Endometrial microvascular endothelial cells (primary cell): ENCODE data around the gene PMVK. TPM values are rescaled to one million over a fixed set of nuclear protein-coding genes. Genes with fewer than 3 reads are reported as not detected.

Experiments used
- in situ Hi-C: cut with HindIII; loops from 2 replicates; pipeline ENCODE4 v1.10.0; 2017; ENCODE audit warnings: low sequenced_read_pairs, low pct_unique_long_range_greater_than_20kb; ENCODE audit errors: inconsistent ontology term
- total RNA-seq: library from RNA; depleted of rRNA; stranded (reverse); fragments of >200 nt; gene quantifications from one replicate; pipeline ENCODE4 v1.2.3, GENCODE V29; 2015; ENCODE audit errors: inconsistent ontology term

PMVK gene
- total RNA-seq, 1 donor from 2014 or later: 16.1 TPM

GRCh38 chr1:154954541-154954940 is 18.0 kb upstream of the PMVK start:
- in situ Hi-C loops: no loop called here

GRCh38 chr1:154953611-154954038 is 17.1 kb upstream of the PMVK start:
- in situ Hi-C loops: no loop called here

GRCh38 chr1:154952664-154953063 is 16.1 kb upstream of the PMVK start:
- in situ Hi-C loops: no loop called here

- in situ Hi-C loops: no loop called here
Measured at GRCh38 chr1:154951901-154952657, 15.6 kb upstream of the PMVK start.

- in situ Hi-C loops: no loop called here
Measured at GRCh38 chr1:154948079-154948478, 11.6 kb upstream of the PMVK start.

- in situ Hi-C loops: no loop called here
Measured at GRCh38 chr1:154945962-154946850, 9.7 kb upstream of the PMVK start.

GRCh38 chr1:154945160-154945961 is 8.8 kb upstream of the PMVK start:
- in situ Hi-C loops: no loop called here

GRCh38 chr1:154944401-154945159 is 8.1 kb upstream of the PMVK start:
- in situ Hi-C loops: no loop called here

- in situ Hi-C loops: no loop called here
Measured at GRCh38 chr1:154943649-154944400, 7.3 kb upstream of the PMVK start.

GRCh38 chr1:154941333-154942013 is 5.0 kb upstream of the PMVK start:
- in situ Hi-C loops: no loop called here

- in situ Hi-C loops: no loop called here
Measured at GRCh38 chr1:154940651-154941194, 4.2 kb upstream of the PMVK start.

- in situ Hi-C loops: no loop called here
Measured at GRCh38 chr1:154940213-154940560, 3.7 kb upstream of the PMVK start.

- in situ Hi-C loops: no loop called here
Measured at GRCh38 chr1:154938604-154939399, 2.3 kb upstream of the PMVK start.

GRCh38 chr1:154937988-154938386 is 1.5 kb upstream of the PMVK start:
- in situ Hi-C loops: no loop called here

- in situ Hi-C loops: no loop called here
Measured at GRCh38 chr1:154937085-154937987, 817 bp upstream of the PMVK start.
